IPS-18c (cell line): ENCODE results near the gene METTL15.
A peak's percentile ranks its signal among the peaks of the same experiment; 100 is the strongest.
"Not testable (repeated sequence)": the region's sequence is repeated elsewhere in the genome, so short reads cannot be mapped to it uniquely, and the experiment has no call there.

ENCODE experiments used
- H3K4me3 ChIP-seq: 2 replicates; pipeline ENCODE4 v1.7.0; 2013; ENCODE audit warnings: low read depth, mild to moderate bottlenecking, low read length, moderate library complexity; ENCODE audit not compliant: insufficient read depth
- H3K9me3 ChIP-seq: one replicate; pipeline ENCODE4 v1.6.1; 2013; ENCODE audit warnings: mild to moderate bottlenecking, low read length, moderate library complexity; ENCODE audit not compliant: control insufficient read depth, insufficient read depth

The METTL15 gene

GRCh38 chr11:28107750-28108618 lies at the start of gene METTL15, which contains the start of gene KIF18A:
Gene METTL15, plus strand, starts transcription at chr11:28108388. Its CDS starts 4,947 bp downstream, at chr11:28113335.
Gene KIF18A, minus strand, starts transcription at chr11:28108156. Its CDS starts 10,209 bp downstream, at chr11:28097947.
- Histone ChIP-seq H3K9me3 (no peaks in the 10 kb centered on the region), H3K4me3 (peak within 1 kb of the TSS; percentile 80)

- Histone ChIP-seq H3K9me3 (no peaks in the 10 kb centered on the region), H3K4me3 (no peak overlapping the region)
Observed at GRCh38 chr11:28071305-28071704, 36.9 kb upstream of the METTL15 start.

GRCh38 chr11:28072321-28072720 lies 35.9 kb upstream of the METTL15 start:
- Histone ChIP-seq H3K9me3 (no peaks in the 10 kb centered on the region), H3K4me3 (no peak overlapping the region)

- Histone ChIP-seq H3K9me3 (no peaks in the 10 kb centered on the region), H3K4me3 (no peak overlapping the region)
Observed at GRCh38 chr11:28077521-28077920, 30.7 kb upstream of the METTL15 start.

GRCh38 chr11:28083118-28083517 lies 25.1 kb upstream of the METTL15 start:
- no peak overlapping the region for H3K4me3 ChIP-seq
- H3K9me3 ChIP-seq: no peaks in the 10 kb centered on the region

- Histone ChIP-seq H3K9me3 (no peaks in the 10 kb centered on the region), H3K4me3 (no peak overlapping the region)
Observed at GRCh38 chr11:28086569-28086968, 21.6 kb upstream of the METTL15 start.

- not testable (repeated sequence) for H3K9me3 ChIP-seq, H3K4me3 ChIP-seq
Observed at GRCh38 chr11:28087192-28087591, 21.0 kb upstream of the METTL15 start.

GRCh38 chr11:28087693-28088092 lies 20.5 kb upstream of the METTL15 start:
- not testable (repeated sequence) for H3K9me3 ChIP-seq

GRCh38 chr11:28089378-28089777 lies 18.8 kb upstream of the METTL15 start:
- no peaks in the 10 kb centered on the region for H3K9me3 ChIP-seq
- H3K4me3 ChIP-seq: no peak overlapping the region

More at GRCh38 chr11:28087693-28088092, 20.5 kb upstream of the METTL15 start:
- not testable (repeated sequence) for H3K4me3 ChIP-seq

- Histone ChIP-seq H3K4me3 (no peak overlapping the region), H3K9me3 (no peaks in the 10 kb centered on the region)
Observed at GRCh38 chr11:28090052-28090749, 18.0 kb upstream of the METTL15 start.

GRCh38 chr11:28092786-28093185 lies 15.4 kb upstream of the METTL15 start:
- Histone ChIP-seq H3K9me3 (no peaks in the 10 kb centered on the region), H3K4me3 (no peak overlapping the region)

GRCh38 chr11:28098257-28098656 lies 9.9 kb upstream of the METTL15 start:
- Histone ChIP-seq H3K9me3 (no peaks in the 10 kb centered on the region), H3K4me3 (no peak overlapping the region)

- H3K4me3 ChIP-seq: no peak overlapping the region
- H3K9me3 ChIP-seq: no peaks in the 10 kb centered on the region
Observed at GRCh38 chr11:28099715-28100114, 8.5 kb upstream of the METTL15 start.

- no peak overlapping the region for H3K4me3 ChIP-seq
Observed at GRCh38 chr11:28100665-28101064, 7.5 kb upstream of the METTL15 start.

GRCh38 chr11:28102300-28102699 lies 5.9 kb upstream of the METTL15 start:
- H3K4me3 ChIP-seq, H3K9me3 ChIP-seq: not testable (repeated sequence)

More at GRCh38 chr11:28100665-28101064, 7.5 kb upstream of the METTL15 start:
- no peaks in the 10 kb centered on the region for H3K9me3 ChIP-seq

- Histone ChIP-seq H3K9me3 (no peaks in the 10 kb centered on the region), H3K4me3 (no peak overlapping the region)
Observed at GRCh38 chr11:28104425-28104824, 3.8 kb upstream of the METTL15 start.

- no peak overlapping the region for H3K4me3 ChIP-seq
- H3K9me3 ChIP-seq: no peaks in the 10 kb centered on the region
Observed at GRCh38 chr11:28104984-28105383, 3.2 kb upstream of the METTL15 start.

- H3K4me3 ChIP-seq: no peak overlapping the region
- H3K9me3 ChIP-seq: no peaks in the 10 kb centered on the region
Observed at GRCh38 chr11:28105869-28106268, 2.3 kb upstream of the METTL15 start.
